HG02623 (cell line): ENCODE measurements around the gene VCL.
"Not testable (repeated sequence)": the region's sequence is repeated elsewhere in the genome, so short reads cannot be mapped to it uniquely, and the experiment has no call there.

ENCODE experiments used
- ATAC-seq: cut with Tn5 transposase; IDR thresholded peaks from one replicate; pipeline ENCODE4 v1.9.1; 2021; ENCODE audit warnings: moderate library complexity; ENCODE audit not compliant: unreplicated experiment

The VCL gene

GRCh38 chr10:74035303-74035702 lies 37.4 kb downstream of the VCL start:
- no peak for ATAC-seq

- no peak for ATAC-seq
Measured at GRCh38 chr10:74036474-74036873, 38.6 kb downstream of the VCL start.

- no peak for ATAC-seq
Measured at GRCh38 chr10:74039561-74040145, 41.7 kb downstream of the VCL start.

GRCh38 chr10:74040200-74041126 lies 42.5 kb downstream of the VCL start:
- ATAC-seq: no peak

GRCh38 chr10:74044419-74044818 lies 46.5 kb downstream of the VCL start:
- ATAC-seq: no peak

GRCh38 chr10:74047304-74047703 lies 49.4 kb downstream of the VCL start:
- ATAC-seq: no peak

- no peak for ATAC-seq
Measured at GRCh38 chr10:74047871-74048270, 50.0 kb downstream of the VCL start.

GRCh38 chr10:74048433-74048832 lies 50.5 kb downstream of the VCL start:
- ATAC-seq: no peak

GRCh38 chr10:74049955-74050354 lies 52.0 kb downstream of the VCL start:
- no peak for ATAC-seq

- ATAC-seq: no peak
Measured at GRCh38 chr10:74050653-74051052, 52.7 kb downstream of the VCL start.

GRCh38 chr10:74051736-74052342 lies 53.9 kb downstream of the VCL start:
- ATAC-seq: no peak

GRCh38 chr10:74052994-74053393 lies 55.1 kb downstream of the VCL start:
- ATAC-seq: no peak

GRCh38 chr10:74055383-74056049 lies 57.6 kb downstream of the VCL start:
- no peak for ATAC-seq

- no peak for ATAC-seq
Measured at GRCh38 chr10:74056050-74056818, 58.3 kb downstream of the VCL start.

GRCh38 chr10:74058071-74058470 lies 60.2 kb downstream of the VCL start:
- ATAC-seq: no peak

GRCh38 chr10:74058658-74059057 lies 60.7 kb downstream of the VCL start:
- no peak for ATAC-seq

GRCh38 chr10:74061104-74061503 lies 63.2 kb downstream of the VCL start:
- no peak for ATAC-seq

- ATAC-seq: not testable (repeated sequence)
Measured at GRCh38 chr10:74061978-74062377, 64.1 kb downstream of the VCL start.

- ATAC-seq: no peak
Measured at GRCh38 chr10:74063256-74063655, 65.3 kb downstream of the VCL start.
